Measurements from ENCODE around the gene IQSEC1.

The IQSEC1 gene

GRCh38 chr3:12947504-12948369 is 125.5 kb downstream of the IQSEC1 start:
- no peak for DNase-seq

- DNase-seq: no peak
These were observed 126.4 kb downstream of the IQSEC1 start for GRCh38 chr3:12946649-12947316.

- no peak for DNase-seq
These were observed 127.0 kb downstream of the IQSEC1 start for GRCh38 chr3:12946251-12946648.

GRCh38 chr3:12944849-12945248 is 128.4 kb downstream of the IQSEC1 start:
- DNase-seq: no peak

- DNase-seq: no peak
These were observed 128.8 kb downstream of the IQSEC1 start for GRCh38 chr3:12944413-12944812.

GRCh38 chr3:12943124-12944021 is 129.9 kb downstream of the IQSEC1 start:
- no peak for DNase-seq

- no peak for DNase-seq
These were observed 131.7 kb downstream of the IQSEC1 start for GRCh38 chr3:12941495-12942023.

GRCh38 chr3:12940854-12941253 is 132.4 kb downstream of the IQSEC1 start:
- no peak for DNase-seq

GRCh38 chr3:12939137-12939536 is 134.1 kb downstream of the IQSEC1 start:
- no peak for DNase-seq

- no peak for DNase-seq
These were observed 134.9 kb downstream of the IQSEC1 start for GRCh38 chr3:12938258-12938711.

GRCh38 chr3:12935861-12936830 is 137.1 kb downstream of the IQSEC1 start:
- no peak for DNase-seq

GRCh38 chr3:12935023-12935860 is 138.0 kb downstream of the IQSEC1 start:
- DNase-seq: no peak

- no peak for DNase-seq
These were observed 138.8 kb downstream of the IQSEC1 start for GRCh38 chr3:12934431-12934830.

- no peak for DNase-seq
These were observed 139.3 kb downstream of the IQSEC1 start for GRCh38 chr3:12933901-12934300.

GRCh38 chr3:12932754-12933153 is 140.5 kb downstream of the IQSEC1 start:
- DNase-seq: no peak

GRCh38 chr3:12932347-12932746 is 140.9 kb downstream of the IQSEC1 start:
- DNase-seq: no peak

- DNase-seq: no peak
These were observed 141.8 kb downstream of the IQSEC1 start for GRCh38 chr3:12931273-12931905.

GRCh38 chr3:12929801-12930200 is 143.4 kb downstream of the IQSEC1 start:
- DNase-seq: no peak

GRCh38 chr3:12926660-12927059 is 146.6 kb downstream of the IQSEC1 start:
- DNase-seq: no peak

- DNase-seq: no peak
These were observed 147.6 kb downstream of the IQSEC1 start for GRCh38 chr3:12925648-12926047.
